PC-9 (cell line): ENCODE data around the gene NRP1.

Source experiments
- CTCF ChIP-seq: fragments of 200-600 bp; sonication (generic); conservative IDR thresholded peaks from 2 replicates; pipeline ENCODE4 v1.6.1; 2017; ENCODE audit warnings: mixed run types, antibody characterized with exemption, mild to moderate bottlenecking, moderate library complexity
- EZH2 ChIP-seq: fragments of 200-600 bp; sonication (generic); IDR thresholded peaks from 2 replicates; pipeline ENCODE4 v1.8.0; 2017; ENCODE audit warnings: antibody characterized with exemption, low read depth

- TF ChIP-seq CTCF, result no peak
- no peak for TF ChIP-seq EZH2
These were observed 197.0 kb downstream of the NRP1 start for GRCh38 chr10:33137356-33138005.
